ENCODE results near the gene IKZF5. TPM values are rescaled to one million over a fixed set of nuclear protein-coding genes. Genes with fewer than 3 reads are reported as not detected.
A peak's percentile ranks its signal among the peaks of the same experiment; 100 is the strongest.

Gene IKZF5
- total RNA-seq, 1 donor from 2014 or later, result 13.4 TPM

DNA sequence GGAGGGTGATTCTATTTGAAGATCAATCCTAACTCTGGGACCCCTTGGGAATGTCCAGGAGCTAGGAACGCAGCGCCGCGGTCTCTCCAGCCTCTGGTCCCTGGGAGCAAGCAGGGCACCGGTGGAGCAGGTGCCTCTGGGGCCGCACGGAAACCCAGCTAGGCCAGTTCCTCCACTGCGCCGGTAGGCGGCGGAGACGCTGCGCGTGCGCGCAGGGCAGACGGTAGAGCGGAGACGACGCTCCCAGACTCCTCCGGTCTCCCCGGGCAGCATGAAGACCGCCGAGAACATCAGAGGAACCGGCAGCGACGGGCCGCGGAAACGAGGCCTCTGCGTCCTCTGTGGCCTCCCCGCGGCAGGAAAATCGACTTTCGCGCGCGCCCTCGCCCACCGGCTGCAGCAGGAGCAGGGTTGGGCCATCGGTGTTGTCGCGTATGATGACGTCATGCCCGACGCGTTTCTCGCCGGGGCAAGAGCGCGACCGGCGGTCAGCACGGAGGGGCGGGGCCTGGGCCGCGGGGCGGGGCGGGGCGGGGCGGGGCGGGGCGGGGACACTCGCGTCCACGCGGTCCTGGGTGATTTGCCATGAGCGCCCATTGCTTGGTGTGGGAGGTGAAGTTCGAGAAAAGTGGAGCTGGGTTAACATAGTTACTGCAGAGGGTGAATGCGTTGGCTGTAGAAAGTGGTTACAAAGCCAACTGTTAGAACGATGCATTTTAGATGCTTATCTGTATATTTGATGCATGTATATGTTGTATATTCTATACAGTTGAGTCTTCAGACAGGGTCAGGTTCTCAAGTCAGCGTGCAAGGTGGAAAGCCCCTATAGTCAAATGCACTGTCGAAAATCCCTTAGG is 28.2 kb downstream of the IKZF5 start, which contains the start of gene PSTK:
Gene PSTK (plus strand): TSS at position 193 of the 857 bp plus-strand sequence. CDS start 79 bp downstream, at position 272.
- DNase-seq, result peak; percentile 95

DNA sequence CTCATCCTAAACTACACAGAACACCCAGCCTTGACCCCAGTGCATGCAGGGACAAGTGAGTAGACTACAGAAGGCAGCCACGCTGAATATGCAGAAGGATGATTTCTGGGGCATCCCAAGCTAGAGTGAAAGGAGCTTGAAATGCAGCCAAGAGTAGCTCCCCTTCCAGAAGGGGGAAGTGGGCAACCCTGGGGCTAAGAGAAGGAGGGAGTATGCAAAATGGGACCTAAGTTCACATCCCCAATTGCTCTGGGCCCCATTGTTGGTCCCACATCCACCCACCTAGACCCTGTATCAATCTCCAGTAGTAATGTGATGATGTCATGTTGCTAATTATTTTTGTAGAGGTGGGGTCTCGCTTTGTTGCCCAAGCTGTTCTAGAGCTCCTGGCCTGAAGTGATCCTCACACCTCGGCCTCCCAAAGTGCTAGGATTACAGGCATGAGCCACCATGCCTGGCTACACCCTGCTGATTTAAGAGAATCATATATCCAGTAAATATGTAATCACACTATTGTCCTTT is 34.0 kb downstream of the IKZF5 start:
- DNase-seq, result no peak

DNA sequence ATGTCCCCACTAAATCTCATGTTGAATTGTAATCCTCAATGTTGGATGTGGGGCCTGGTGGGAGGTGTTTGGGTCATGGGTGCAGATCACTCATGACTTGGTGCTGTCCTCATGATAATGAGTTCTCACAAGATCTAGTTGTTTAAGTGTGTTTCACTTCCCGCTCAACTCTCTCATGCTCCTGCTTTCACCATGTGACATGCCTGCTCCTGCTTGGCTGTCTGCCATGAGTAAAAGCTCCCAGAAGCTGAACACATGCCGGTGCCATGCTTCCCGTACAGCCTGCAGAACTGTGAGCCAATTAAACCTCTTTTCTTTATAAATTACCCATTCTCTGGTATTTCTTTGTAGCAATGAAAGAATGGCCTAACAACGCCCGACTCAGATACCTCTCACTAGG is 34.6 kb downstream of the IKZF5 start:
- DNase-seq, result no peak

GRCh38 chr10:122968698-122969097 is 39.9 kb downstream of the IKZF5 start:
- DNase-seq, result no peak

GRCh38 chr10:122966879-122967278 is 41.7 kb downstream of the IKZF5 start:
- DNase-seq, result no peak

GRCh38 chr10:122962405-122962804 is 46.2 kb downstream of the IKZF5 start:
- no peak for DNase-seq

DNA sequence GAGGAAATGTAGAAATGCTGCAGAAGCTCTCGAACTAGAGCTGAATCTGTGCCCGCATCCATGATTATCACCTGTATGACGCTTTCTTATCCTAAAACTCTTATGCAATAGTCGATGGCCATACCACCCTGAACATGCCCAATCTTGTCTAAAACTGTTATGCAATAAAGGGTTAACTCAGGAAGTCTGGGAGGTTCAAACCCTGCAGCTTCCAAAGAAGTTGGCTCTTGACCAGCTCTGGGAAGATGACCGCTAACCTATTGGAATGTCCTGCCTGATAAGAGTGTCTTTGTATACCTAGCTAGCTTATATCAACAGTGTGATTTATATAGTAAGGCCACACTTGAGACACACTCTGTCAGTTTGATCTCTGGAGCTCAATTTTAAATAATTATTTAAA is 51.1 kb downstream of the IKZF5 start:
- no peak for DNase-seq

DNA sequence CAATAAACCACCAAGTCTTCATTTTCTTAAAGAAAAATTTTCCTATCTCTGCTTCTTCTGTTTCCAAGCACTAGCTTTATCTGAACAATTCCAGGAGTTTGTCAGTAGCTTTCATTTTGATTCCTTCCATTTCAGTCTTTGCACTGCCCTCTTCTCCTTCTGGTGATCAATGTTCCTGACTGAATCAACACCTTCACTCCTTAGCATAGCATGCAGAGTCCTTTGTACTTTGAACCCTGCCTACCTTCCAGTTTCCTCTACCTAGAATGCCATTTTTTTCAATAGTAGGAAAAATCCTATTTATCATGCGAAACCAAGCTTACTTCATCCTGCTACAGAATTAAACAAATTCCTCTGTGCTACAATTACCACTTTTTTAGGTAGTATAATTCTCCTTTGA is 52.7 kb downstream of the IKZF5 start:
- no peak for DNase-seq

DNA sequence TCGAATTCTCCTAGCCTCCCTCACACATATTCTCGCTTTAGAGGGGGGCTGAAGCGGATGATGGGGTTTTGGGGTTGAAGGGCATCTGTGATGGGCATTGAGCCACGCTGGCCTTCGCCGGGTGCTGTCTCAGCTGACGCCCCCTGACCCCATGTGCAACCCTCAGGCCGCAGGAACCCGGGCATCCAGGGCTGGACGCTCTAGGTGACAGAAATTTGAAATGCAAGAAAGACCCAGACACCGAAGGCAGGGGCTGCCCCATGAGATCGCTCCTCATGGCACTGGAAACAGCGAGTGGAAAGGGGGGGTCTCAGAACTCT is 53.9 kb downstream of the IKZF5 start:
- DNase-seq, result no peak

- DNase-seq, result peak; percentile 94
Measured at GRCh38 chr10:122953902-122954730, 54.5 kb downstream of the IKZF5 start, which contains the start of gene C10orf88. TSS of gene C10orf88 (minus strand) at chr10:122954227. CDS start at chr10:122954178, 49 bp downstream.

GRCh38 chr10:122949296-122949695 is 59.3 kb downstream of the IKZF5 start:
- no peak for DNase-seq

Other genes with a start within 250 kb of the IKZF5 start
- 0.31 TPM for gene CUZD1, start 162.9 kb downstream of the IKZF5 start, total RNA-seq
- gene FAM24B, start 129.2 kb downstream of the IKZF5 start, total RNA-seq, result 3.9 TPM
- not detected for gene FAM24A, start 98.2 kb downstream of the IKZF5 start, total RNA-seq
- gene C10orf88, start 54.6 kb downstream of the IKZF5 start, total RNA-seq, result 31.8 TPM
- 12.9 TPM for gene PSTK, start 28.4 kb downstream of the IKZF5 start, total RNA-seq
- gene ACADSB, start 211 bp upstream of the IKZF5 start, total RNA-seq, result 14.5 TPM
- not detected for gene HMX3, start 127.2 kb upstream of the IKZF5 start, total RNA-seq
- gene HMX2, start 139.3 kb upstream of the IKZF5 start, total RNA-seq, result not detected
- 112 TPM for gene BUB3, start 145.6 kb upstream of the IKZF5 start, total RNA-seq

All from occipital lobe (tissue), 2 donors.